HG03066 (cell line): ENCODE measurements around the gene TRIM34.
"Not testable (repeated sequence)": the region's sequence is repeated elsewhere in the genome, so short reads cannot be mapped to it uniquely, and the experiment has no call there.

Experiments
- ATAC-seq: cut with Tn5 transposase; IDR thresholded peaks from one replicate; pipeline ENCODE4 v1.9.1; 2021; ENCODE audit warnings: low read depth; ENCODE audit not compliant: unreplicated experiment

TRIM34 gene, protein sequence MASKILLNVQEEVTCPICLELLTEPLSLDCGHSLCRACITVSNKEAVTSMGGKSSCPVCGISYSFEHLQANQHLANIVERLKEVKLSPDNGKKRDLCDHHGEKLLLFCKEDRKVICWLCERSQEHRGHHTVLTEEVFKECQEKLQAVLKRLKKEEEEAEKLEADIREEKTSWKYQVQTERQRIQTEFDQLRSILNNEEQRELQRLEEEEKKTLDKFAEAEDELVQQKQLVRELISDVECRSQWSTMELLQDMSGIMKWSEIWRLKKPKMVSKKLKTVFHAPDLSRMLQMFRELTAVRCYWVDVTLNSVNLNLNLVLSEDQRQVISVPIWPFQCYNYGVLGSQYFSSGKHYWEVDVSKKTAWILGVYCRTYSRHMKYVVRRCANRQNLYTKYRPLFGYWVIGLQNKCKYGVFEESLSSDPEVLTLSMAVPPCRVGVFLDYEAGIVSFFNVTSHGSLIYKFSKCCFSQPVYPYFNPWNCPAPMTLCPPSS

DNA sequence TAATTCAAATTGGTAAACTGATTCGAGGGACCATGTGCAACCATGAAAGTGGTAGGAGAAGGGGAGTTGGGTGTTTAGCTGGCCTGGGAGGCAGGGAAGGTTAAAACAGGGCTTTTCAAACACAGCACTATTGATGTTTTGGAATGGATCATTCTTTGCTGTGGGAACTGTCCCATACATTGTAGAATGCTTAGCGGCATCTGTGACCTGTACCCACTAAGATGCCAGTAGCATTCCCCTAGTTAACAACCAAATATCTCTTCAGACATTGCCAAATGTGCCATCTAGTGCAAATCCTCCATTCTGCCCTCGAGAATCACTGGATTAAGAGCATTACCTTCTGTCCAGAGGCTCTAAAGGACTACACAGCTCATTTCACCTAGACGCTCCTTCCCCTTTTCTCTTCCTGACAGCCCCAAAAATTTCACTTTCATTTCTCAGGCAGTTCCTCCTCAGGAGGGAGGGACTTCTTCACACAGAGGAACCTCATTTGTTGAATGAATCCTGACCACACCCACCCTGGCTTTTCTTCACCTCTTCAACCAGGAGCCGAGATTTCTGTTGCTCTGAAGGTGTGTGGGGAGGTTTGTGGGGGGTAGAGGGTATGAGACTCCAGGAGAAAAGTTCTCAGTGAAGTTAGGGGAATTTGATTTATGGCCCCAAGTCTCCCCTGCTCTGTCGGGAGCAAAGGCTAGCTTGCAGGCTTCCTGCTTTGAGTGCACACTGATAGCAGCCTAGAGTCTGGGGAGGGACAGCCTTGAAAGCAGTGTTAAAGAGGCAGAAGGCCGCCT, at the start of gene TRIM34:
TRIM34 (plus strand) TSS at position 513 of the 791 bp plus-strand sequence. CDS start 7,331 bp downstream, outside the sequence.
- peak; percentile 97 for ATAC-seq

DNA sequence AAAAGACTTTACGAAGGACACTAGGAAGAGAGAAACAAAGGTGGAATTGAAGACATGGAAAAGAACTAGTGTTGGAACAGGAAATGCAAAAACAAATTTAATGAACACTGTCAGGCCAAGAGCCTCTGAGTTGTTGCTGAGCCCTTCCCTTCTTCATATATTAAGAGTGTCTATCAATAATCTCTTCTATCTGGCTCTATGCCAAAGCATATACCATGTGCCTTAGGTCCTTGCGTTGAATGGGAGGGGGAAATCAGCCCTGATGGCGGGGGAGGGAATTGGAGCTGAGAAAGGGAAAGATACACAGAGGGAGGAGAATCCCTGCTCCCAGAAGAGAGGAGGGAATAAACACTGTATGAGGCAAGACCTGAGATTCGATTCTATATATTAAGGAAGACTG, 49.6 kb upstream of the TRIM34 start:
- ATAC-seq = no peak

DNA sequence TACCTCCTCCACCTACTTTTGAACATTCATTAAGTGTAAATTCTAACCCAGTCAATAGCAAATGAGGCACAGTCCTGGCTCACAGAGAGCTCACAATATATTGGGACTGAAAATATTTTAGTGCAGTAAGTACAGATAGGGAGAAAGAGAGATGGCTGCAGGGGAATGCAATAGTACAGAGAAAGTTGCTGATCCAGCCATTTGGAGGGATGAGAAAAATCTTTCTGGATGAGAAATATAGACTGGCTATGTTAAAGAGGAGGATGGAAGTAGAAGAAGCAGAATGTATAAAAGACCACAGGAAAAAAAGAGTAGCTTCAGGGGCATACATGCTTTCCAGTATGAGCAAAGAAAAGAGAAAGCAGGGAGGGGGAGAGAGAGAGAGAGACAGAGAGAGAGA, 47.7 kb upstream of the TRIM34 start:
- ATAC-seq = no peak

DNA sequence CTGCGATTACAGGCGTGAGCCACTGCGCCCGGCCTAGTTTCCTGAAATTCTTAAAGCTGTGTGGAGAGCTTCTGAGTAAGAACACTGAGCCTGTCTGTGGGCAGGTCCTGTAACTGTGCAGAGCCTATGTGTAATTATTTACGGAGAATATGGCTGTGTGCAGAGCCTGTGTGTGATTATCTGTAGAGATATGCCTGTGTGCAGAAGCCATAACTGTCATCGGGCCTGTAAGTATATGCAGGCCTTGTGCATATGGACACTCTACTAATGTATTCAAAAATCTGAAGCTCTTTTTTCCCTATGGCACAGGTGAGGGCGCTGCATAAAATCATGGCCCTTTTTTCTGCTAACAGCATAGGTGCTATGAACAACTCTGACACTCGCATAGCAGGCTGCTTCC, 44.2 kb upstream of the TRIM34 start, which contains the start of gene OR52B6:
OR52B6 (plus strand) TSS at position 301 of the 400 bp plus-strand sequence; CDS start at position 301, 0 bp downstream.
- ATAC-seq = no peak

DNA sequence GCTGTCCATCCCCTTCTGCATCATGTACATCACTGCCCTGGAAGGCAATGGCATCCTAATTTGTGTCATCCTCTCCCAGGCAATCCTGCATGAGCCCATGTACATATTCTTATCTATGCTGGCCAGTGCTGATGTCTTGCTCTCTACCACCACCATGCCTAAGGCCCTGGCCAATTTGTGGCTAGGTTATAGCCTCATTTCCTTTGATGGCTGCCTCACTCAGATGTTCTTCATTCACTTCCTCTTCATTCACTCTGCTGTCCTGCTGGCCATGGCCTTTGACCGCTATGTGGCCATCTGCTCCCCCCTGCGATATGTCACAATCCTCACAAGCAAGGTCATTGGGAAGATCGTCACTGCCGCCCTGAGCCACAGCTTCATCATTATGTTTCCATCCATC, 43.8 kb upstream of the TRIM34 start:
- no peak for ATAC-seq

DNA sequence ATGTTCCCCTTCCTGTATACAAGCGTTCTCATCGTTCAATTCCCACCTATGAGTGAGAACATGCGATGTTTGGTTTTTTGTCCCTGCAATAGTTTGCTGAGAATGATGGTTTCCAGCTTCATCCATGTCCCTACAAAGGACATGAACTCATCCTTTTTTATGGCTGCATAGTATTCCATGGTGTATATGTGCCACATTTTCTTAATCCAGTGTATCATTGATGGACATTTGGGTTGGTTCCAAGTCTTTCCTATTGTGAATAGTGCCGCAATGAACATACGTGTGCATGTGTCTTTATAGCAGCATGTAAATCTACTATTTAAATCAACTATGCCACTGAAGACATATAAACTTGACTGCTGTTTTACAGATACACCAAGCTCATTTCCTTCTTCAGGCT, 40.3 kb upstream of the TRIM34 start:
- not testable (repeated sequence) for ATAC-seq

DNA sequence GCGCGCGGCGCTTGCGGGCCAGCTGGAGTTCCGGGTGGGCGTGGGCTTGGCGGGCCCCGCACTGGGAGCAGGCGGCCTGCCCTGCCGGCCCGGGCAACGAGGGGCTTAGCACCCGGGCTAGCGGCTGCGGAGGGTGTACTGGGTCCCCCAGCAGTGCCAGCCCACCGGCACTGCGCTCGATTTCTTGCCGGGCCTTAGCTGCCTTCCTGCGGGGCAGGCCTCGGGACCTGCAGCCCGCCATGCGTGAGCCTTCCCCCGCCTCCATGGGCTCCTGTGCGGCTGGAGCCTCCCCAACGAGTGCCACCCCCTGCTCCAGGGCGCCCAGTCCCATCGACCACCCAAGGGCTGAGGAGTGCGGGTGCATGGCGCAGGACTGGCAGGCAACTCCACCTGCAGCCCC, 34.9 kb upstream of the TRIM34 start:
- not testable (repeated sequence) for ATAC-seq

DNA sequence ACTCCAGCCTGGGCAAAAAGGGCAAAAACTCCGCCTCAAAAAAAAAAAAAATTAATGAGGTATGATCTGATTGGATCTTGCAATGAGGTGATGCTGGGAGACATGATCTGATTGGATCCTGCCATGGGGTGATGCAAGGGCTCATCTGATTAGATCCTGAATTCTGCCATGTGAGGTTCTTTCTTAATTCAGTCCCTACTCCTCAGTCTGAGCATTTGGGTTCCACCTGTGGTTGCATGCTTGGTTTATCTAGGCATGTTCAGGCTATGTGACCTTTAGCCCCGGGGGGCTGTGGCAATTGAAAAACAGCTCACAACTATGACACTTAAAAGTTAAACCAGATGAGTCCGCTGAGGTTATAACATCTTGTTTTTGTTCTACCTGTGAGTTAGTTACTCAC, 33.2 kb upstream of the TRIM34 start:
- ATAC-seq = no peak

DNA sequence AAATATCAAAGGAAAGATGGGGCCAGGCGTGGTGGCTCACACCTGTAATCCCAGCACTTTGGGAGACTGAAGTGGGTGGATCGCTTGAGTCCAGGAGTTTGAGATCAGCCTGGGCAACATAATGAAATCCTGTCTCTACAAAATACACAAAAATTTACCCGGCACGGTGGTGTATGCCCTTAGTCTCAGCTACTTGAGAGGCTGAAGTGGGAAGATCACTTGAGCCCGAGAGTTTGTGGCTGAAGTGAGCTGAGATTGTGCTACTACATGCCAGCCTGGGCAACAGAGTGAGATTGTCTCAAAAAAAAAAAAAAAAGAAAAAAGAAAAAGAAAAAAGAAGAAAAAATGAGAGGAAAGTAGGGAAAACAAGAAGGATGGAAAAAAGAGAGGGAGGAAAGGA, 32.2 kb upstream of the TRIM34 start:
- ATAC-seq = no peak

DNA sequence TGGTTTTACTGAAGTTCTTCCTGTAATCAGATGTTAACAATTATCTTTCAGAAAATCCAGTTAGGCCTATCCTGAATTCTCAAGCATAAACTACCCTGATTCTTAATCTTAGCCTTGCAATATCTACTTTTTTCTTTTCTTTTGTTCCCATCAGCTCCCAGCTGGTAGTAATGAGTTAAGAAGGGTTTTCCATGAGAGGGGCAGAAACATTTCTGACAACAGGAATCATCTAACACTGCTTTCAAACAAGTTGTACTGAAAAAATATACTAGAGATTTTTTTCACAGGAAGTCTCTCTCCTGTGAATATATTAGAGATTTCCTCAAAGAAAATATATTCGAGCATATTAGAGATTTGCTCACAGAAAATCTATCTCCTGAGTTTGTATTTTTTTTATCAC, 31.7 kb upstream of the TRIM34 start:
- ATAC-seq = no peak

DNA sequence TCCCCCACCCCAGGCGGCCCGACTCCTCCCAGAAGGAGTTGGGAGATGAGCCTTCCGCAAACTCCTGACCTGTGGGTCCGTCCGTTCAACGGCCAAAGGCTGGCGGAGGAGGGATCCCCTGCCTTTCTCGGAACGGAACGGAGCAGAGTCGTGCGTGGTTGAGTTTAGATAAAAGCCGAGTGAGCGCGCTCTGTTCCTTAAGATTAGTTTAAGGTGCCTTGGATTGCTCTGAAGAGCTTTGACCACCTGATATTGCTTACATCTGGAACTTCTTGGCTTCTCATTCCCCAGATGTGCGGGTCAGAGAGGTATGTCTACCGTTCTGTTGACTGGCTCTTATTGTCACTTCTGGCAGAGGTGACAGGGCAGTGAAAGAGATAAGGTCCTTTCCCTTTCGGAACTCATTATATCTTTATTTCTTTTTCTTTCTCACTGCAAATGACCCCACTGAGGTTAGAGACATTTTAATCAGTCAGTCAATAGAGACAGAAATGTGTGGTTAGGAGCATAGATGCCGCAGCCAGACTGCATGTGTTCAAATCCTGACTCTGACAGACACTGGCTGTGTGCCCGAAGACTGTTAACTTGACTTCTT, 28.1 kb upstream of the TRIM34 start, which contains the start of gene TRIM6:
TRIM6 (plus strand) TSS at position 31 of the 595 bp plus-strand sequence; CDS start at position 292, 261 bp downstream.
- no peak for ATAC-seq

DNA sequence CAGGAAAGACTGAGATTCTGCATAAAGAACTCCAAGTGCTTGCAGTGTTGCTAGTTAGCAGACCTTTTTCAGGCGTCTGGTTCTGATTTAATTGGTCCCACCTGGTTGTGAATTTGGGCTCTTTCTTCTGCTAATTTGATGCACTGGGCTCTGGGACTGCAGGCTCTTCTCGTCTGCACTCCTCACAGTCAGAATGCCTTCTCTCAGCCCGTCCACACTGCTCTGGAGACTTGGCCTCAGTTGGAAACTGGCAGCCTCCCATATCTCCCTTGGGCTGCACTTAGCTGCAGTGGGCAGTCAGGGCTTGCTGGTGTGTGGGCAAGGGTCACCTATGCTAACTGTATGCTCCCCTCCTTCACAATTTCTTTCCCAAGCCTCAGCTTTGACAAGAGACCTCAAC, 26.8 kb upstream of the TRIM34 start:
- no peak for ATAC-seq

DNA sequence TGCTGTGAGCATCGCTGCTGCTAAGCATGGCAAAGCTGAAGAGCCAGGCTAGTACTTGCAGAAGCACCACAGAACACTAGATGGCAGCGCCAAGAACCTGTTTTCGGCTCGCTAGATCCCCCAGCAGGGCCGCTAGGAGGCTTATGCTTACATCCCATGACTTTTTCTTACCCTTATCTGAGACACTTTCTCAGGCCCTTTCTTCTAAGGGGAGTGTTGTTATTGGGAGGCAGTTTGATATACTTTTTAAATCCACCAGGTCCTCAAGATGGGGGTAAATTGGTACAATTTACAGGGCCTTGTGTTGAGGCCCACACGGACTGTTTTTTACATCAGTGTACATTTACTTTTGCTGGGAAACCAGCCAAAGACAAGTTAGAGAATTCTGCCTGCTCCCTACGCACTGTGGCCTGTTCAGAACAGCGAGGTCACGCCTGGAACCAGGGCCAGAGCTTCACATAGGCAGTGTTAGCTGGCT, 24.4 kb upstream of the TRIM34 start:
- ATAC-seq = peak; percentile 69

DNA sequence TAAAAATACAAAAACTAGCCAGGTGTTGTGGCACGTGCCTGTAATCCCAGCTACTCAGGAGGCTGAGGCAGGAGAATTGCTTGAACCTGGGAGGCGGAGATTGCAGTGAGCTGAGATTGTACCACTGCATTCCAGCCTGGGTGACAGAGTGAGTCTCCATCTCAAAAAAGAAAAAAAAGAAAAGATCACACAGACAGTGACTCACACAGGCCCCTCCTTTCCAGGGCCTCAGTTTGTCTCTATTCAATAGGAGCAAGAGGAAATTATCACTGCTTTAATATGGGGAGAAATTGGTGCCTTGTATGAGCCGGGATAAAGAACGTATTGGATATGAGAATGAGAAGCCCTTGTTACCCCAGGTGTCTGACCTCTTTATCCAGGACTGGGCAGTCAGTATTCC, 22.0 kb upstream of the TRIM34 start:
- not testable (repeated sequence) for ATAC-seq

DNA sequence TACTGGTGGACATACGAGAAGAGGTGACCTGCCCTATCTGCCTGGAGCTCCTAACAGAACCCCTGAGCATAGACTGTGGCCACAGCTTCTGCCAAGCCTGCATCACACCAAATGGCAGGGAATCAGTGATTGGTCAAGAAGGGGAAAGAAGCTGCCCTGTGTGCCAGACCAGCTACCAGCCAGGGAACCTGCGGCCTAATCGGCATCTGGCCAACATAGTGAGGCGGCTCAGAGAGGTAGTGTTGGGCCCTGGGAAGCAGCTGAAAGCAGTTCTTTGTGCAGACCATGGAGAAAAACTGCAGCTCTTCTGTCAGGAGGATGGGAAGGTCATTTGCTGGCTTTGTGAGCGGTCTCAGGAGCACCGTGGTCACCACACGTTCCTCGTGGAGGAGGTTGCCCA, 21.5 kb upstream of the TRIM34 start:
- ATAC-seq = no peak

DNA sequence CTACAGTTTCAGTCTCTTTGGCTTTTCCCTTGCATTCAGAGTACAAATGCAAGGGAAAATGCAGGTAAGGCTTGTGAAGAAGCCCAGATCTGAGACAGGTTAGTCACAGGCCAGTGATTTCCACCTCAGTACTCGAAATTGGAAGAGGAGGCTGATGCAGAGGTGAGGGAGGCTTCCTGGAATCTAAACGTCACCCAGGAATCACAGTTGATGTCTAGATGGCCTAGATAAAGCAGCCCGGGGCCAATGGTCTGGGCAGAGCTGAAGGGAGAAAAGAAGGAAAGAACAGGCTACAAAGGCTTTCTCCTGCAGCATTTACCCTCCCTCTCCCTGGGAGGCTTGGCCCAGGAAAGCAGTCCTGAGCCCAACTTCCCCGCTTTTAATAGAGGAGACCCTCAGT, 19.9 kb upstream of the TRIM34 start:
- ATAC-seq = no peak

DNA sequence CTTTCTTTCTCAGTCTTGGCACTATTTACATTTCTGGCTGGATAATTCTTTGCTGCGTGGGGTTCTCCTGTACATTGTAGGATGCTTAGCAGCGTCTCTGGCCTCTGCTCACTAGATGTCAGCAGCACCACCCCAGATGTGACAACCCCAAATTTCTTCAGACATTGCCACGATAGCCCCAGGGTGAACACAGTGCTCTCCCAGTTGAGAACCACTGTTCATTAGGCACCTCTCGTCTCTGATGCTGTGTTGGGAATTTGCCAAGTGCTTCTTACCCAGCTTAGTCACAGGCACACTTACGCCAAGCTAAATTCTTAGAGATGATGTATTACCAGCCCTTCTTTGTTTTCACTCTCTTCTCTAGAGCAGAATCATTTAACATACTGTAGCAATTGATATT, 19.0 kb upstream of the TRIM34 start:
- no peak for ATAC-seq

DNA sequence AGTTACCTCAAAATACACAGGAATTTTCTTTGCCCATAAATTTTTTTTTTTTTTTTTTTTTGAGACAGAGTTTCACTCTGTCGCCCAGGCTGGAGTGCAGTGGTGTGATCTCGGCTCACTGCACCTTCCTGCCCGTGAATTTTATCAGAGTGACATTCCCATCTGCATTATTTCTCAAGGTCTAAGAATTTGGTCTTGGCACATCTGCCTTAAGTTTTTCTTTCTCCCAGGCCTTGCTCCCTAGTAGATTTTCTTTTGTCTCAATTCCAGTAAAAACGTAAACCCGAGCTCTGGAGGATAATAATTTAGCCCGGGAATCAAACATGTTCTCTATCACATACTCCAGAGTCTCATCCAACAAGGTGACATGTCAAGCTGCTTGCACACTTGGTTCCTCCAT, 16.0 kb upstream of the TRIM34 start:
- ATAC-seq = no peak

DNA sequence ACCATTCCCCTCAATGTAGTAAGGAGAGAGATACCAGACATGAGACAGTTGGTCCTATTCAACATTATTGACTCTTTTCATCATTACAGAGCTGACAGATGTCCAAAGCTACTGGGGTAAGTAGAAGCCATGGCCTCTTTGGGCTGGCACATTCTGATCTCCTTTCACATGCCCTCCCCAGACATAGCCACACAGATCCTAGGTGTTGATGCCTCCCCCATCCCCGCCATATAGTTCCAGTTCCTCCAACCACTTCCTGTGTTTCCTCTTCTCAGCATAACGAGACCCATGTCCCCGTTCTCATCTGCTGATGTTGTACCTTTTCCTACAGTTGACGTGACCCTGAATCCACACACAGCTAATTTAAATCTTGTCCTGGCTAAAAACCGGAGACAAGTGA, 14.4 kb upstream of the TRIM34 start:
- no peak for ATAC-seq

DNA sequence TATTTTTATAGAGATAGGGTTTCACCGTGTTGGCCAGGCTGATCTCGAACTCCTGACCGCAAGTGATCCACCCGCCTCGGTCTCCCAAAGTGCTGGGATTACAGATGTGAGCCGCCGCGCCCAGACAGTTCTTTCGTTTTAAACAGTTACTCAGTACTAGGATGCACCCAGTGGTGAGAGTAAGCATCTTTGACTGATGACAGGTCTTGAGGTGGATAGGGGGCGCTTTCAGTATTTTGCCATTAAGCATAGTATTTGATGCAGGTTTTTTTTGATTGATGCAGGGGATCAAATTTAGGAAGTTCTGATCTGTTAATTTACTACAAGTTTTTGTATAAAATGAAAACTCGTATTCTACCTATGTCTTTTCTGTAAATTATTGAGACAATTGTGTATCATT, 13.2 kb upstream of the TRIM34 start:
- no peak for ATAC-seq

DNA sequence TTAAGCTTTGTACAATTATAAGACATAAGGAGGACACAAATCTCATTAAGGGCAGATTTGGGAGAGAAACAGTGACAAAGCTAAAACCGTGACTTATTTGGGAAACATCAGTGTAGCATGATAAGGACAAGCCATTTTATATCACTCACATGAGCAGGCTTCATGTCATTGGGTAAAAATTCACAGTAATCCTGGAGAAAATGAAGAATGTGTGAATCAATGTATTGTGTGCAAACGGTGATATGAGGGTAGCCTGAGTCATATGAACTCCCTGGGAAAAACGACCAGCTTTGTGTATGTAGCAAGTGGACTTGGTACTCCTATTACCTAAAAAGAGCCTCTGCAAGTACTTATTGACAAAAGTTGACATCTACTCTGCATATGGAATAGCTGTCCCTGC, 6.0 kb upstream of the TRIM34 start:
- ATAC-seq = no peak
